HepG2 (cell line): ENCODE data around the gene GNA12.

Experiments
- HCFC1 ChIP-seq: fragments of 150-350 bp; IDR thresholded peaks from 2 replicates; pipeline ENCODE4 v1.6.1; 2014; ENCODE audit warnings: low read depth, low read length
- HNRNPK ChIP-seq: fragments of 200-400 bp; formaldehyde crosslinking; IDR thresholded peaks from 2 replicates; pipeline ENCODE4 v1.6.1; 2018; ENCODE audit warnings: low read length, low read depth, moderate library complexity, mild to moderate bottlenecking; ENCODE audit not compliant: poor library complexity, severe bottlenecking
- MIXL1 ChIP-seq: IDR thresholded peaks from 2 replicates; pipeline ENCODE4 v1.6.1; 2016
- NBN ChIP-seq: fragments of 450-650 bp; conservative IDR thresholded peaks from 2 replicates; pipeline ENCODE4 v1.6.1; 2017
- NFYB ChIP-seq: sonication (generic); formaldehyde crosslinking; IDR thresholded peaks from 2 replicates; pipeline ENCODE4 v1.4.0; 2020; ENCODE audit warnings: missing genetic modification reagents
- TP53 ChIP-seq: sonication (generic); formaldehyde crosslinking; conservative IDR thresholded peaks from 2 replicates; pipeline ENCODE4 v1.4.0; 2020; ENCODE audit warnings: missing genetic modification reagents
- ZNF33B ChIP-seq: sonication (generic); formaldehyde crosslinking; IDR thresholded peaks from 2 replicates; pipeline ENCODE4 v1.5.1; 2020; ENCODE audit warnings: mild to moderate bottlenecking, missing genetic modification reagents
- ZNF639 ChIP-seq: conservative IDR thresholded peaks from 2 replicates; pipeline ENCODE4 v1.6.1; 2018; ENCODE audit warnings: missing genetic modification reagents
- TF ChIP-seq, protein P1 (sequence below): sonication (generic); formaldehyde crosslinking; IDR thresholded peaks from 2 replicates; pipeline ENCODE4 v1.5.0; 2020; ENCODE audit warnings: mild to moderate bottlenecking, missing genetic modification reagents, moderate library complexity

- TF ChIP-seq TP53 = no peak
- no peak for TF ChIP-seq HCFC1
- no peak for TF ChIP-seq NFYB
- TF ChIP-seq ZNF33B (CRISPR knock-in tag) = no peak
- TF ChIP-seq, protein P1, sequence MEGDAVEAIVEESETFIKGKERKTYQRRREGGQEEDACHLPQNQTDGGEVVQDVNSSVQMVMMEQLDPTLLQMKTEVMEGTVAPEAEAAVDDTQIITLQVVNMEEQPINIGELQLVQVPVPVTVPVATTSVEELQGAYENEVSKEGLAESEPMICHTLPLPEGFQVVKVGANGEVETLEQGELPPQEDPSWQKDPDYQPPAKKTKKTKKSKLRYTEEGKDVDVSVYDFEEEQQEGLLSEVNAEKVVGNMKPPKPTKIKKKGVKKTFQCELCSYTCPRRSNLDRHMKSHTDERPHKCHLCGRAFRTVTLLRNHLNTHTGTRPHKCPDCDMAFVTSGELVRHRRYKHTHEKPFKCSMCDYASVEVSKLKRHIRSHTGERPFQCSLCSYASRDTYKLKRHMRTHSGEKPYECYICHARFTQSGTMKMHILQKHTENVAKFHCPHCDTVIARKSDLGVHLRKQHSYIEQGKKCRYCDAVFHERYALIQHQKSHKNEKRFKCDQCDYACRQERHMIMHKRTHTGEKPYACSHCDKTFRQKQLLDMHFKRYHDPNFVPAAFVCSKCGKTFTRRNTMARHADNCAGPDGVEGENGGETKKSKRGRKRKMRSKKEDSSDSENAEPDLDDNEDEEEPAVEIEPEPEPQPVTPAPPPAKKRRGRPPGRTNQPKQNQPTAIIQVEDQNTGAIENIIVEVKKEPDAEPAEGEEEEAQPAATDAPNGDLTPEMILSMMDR (CRISPR knock-in tag) = no peak
- TF ChIP-seq NBN = no peak
- TF ChIP-seq MIXL1 = no peak
- no peak for TF ChIP-seq ZNF639 (CRISPR knock-in tag)
- TF ChIP-seq HNRNPK = no peak
These were observed 132.0 kb downstream of the GNA12 start for GRCh38 chr7:2711895-2712675.
